Measurements from ENCODE around the gene PHPT1.
"Not testable (repeated sequence)": the region's sequence is repeated elsewhere in the genome, so short reads cannot be mapped to it uniquely, and the experiment has no call there.

The PHPT1 gene

DNA sequence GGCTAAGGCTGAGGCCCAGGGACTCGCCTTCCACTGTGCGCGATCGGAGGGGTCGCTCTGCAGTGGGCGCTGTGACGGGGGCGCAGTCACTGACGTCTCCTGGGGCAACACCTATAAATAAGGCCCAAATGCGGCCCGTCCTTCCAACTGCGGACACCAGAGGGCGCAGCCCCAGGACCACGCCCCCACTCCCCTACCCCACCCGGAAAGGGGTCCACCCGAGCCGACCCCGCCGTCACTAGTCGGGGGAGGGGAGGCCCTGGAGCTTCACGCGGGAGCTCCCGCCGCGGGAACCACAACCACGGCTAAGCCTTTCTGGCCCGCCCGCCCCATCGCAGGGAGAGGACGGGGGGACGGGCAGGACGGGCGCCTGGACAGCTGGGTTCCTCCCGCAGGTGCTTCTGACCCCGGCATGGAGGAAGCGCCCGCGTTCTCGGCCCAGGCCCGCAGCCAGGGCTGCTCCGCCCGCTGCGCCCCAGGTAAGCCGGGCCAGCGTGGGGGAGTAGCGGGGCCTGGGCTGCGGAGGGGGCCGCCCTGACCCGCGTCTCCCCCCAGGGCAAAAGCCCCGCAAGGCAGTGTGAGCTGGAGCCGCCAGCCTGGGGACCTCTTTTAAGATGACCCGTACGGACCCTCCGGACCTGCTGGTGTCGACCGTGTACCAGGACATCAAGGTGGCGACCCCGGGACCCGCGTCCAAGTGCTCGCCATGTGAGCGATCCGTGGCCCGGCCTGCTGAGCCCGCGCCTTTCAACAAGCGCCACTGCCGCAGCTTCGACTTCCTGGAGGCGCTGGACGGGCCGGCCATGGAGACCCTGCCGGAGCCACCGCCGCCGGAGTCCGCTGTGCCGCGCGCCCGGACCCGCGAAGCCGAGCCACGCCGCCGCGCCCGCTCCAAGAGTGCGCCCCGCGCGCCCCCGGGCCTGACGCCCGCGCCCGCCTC lies 5.1 kb upstream of the PHPT1 start:
- not testable (repeated sequence) for H3K4me3 Mint-ChIP-seq; H3K36me3 Mint-ChIP-seq (ENCODE audit: low read depth); H3K27ac Mint-ChIP-seq; H3K27me3 Mint-ChIP-seq (ENCODE audit: low read depth, poor library complexity); H3K9me3 Mint-ChIP-seq
- DNase-seq = peak; percentile 77
- TF ChIP-seq, protein P1, sequence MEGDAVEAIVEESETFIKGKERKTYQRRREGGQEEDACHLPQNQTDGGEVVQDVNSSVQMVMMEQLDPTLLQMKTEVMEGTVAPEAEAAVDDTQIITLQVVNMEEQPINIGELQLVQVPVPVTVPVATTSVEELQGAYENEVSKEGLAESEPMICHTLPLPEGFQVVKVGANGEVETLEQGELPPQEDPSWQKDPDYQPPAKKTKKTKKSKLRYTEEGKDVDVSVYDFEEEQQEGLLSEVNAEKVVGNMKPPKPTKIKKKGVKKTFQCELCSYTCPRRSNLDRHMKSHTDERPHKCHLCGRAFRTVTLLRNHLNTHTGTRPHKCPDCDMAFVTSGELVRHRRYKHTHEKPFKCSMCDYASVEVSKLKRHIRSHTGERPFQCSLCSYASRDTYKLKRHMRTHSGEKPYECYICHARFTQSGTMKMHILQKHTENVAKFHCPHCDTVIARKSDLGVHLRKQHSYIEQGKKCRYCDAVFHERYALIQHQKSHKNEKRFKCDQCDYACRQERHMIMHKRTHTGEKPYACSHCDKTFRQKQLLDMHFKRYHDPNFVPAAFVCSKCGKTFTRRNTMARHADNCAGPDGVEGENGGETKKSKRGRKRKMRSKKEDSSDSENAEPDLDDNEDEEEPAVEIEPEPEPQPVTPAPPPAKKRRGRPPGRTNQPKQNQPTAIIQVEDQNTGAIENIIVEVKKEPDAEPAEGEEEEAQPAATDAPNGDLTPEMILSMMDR (IDR thresholded peaks at IDR 0.05) = peak; percentile 55
- peaks cover 33% of the 10 kb centered on the region for H3K4me1 Mint-ChIP-seq

DNA sequence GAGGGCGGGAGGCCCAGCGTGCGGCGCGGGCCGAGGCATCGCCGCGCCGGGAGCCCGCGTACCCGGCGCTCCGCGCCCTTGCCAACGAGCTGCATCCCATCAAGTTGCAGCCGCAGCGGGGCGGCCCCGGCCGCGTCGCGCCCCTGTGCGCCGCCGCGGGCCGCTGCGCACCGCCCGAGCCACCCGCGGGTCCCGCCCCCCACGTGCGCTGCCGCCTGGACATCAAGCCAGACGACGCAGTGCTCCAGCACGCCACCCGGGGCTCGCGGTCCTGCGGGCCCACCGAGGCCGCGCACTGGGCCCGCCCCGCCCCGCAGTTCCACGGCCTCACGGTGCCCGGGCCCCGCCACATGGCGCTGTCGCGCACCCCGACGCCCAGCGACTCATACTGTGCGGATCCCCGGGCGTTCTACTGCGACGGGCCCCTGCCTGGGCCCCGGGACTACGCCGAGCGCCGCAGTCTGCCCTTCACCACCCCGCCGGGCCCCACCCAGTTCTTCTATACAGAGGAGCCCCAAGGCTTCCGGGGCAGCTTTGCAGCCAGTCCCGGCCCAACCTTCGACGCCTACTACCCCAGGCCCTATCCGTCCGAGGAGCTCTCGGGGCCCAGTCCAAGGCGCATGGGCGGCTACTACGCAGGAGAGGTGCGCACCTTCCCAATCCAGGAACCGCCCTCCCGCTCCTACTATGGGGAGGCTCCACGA lies 4.3 kb upstream of the PHPT1 start:
- Mint-ChIP-seq H3K36me3 (ENCODE audit: low read depth) (no peaks in the 10 kb centered on the region), H3K4me3 (no peak overlapping the region), H3K9me3 (no peaks in the 10 kb centered on the region), H3K4me1 (peaks cover 28% of the 10 kb centered on the region), H3K27ac (no peak overlapping the region), H3K27me3 (ENCODE audit: low read depth, poor library complexity) (peaks cover 9% of the 10 kb centered on the region)
- no peak for DNase-seq
- TF ChIP-seq, protein P1 (IDR thresholded peaks at IDR 0.05) = no peak

DNA sequence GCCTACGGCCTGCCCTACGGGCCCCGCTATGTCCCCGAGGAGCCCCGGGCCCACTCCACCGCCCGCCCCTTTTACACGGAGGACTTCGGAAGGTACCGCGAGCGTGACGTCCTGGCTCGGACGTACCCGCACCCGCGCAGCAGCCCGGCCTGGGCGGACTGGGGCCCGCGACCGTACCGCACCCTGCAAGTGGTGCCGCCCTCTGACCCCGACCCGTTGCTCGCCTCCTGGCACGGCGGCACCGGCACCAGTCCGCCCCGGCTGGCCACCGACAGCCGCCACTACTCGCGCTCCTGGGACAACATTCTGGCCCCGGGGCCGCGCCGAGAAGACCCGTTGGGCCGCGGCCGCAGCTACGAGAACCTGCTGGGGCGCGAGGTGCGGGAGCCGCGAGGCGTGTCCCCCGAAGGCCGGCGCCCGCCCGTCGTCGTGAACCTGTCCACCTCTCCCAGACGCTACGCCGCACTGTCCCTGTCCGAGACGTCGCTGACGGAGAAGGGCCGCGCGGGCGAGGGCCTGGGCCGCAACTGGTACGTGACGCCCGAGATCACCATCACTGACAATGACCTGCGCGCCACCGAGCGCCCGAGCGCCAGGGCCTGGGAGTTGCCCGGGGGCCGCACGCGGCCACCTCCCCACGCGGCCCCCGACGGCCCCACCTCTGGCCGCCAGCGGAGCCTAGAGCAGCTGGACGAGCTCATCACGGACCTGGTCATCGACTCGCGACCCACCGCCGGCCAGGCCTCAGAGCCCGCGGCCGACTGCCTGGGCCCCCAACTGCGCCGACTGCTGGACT lies 3.5 kb upstream of the PHPT1 start:
- H3K4me1 Mint-ChIP-seq = peaks cover 26% of the 10 kb centered on the region
- H3K36me3 Mint-ChIP-seq (ENCODE audit: low read depth) = no peaks in the 10 kb centered on the region
- peaks cover 9% of the 10 kb centered on the region for H3K27me3 Mint-ChIP-seq (ENCODE audit: low read depth, poor library complexity)
- TF ChIP-seq, protein P1 (IDR thresholded peaks at IDR 0.05) = no peak
- no peak overlapping the region for H3K27ac Mint-ChIP-seq
- no peak overlapping the region for H3K4me3 Mint-ChIP-seq
- no peaks in the 10 kb centered on the region for H3K9me3 Mint-ChIP-seq
- no peak for DNase-seq

DNA sequence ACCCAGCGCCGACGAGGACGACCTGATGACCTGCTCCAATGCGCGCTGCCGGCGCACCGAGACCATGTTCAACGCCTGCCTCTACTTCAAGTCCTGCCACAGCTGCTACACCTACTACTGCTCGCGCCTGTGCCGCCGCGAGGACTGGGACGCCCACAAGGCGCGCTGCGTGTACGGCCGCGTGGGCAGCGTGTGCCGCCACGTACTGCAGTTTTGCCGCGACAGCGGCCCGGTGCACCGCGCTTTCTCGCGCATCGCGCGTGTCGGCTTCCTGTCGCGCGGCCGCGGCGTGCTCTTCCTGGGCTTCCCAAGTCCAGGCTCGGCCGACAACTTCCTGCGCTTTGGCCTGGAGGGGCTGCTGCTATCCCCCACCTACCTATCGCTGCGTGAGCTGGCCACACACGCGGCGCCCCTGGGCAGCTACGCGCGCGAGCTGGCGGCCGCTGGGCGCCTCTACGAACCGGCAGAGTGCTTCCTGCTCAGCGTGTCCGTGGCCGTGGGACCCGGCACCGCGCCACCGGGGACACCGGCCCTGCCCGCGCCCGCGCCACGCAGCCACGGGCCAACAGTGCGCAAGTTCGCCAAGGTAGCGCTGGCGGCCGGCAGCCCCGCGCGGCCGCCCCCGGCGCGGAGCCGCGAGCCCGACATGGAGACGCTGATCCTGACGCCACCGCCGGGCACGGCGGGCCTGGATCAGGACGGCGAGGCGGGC lies 2.7 kb upstream of the PHPT1 start:
- Mint-ChIP-seq H3K4me1 (peaks cover 17% of the 10 kb centered on the region), H3K9me3 (no peaks in the 10 kb centered on the region), H3K4me3 (no peak overlapping the region), H3K27me3 (ENCODE audit: low read depth, poor library complexity) (peaks cover 9% of the 10 kb centered on the region), H3K36me3 (ENCODE audit: low read depth) (no peaks in the 10 kb centered on the region), H3K27ac (no peak overlapping the region)
- TF ChIP-seq, protein P1 (IDR thresholded peaks at IDR 0.05) = no peak
- DNase-seq = no peak

DNA sequence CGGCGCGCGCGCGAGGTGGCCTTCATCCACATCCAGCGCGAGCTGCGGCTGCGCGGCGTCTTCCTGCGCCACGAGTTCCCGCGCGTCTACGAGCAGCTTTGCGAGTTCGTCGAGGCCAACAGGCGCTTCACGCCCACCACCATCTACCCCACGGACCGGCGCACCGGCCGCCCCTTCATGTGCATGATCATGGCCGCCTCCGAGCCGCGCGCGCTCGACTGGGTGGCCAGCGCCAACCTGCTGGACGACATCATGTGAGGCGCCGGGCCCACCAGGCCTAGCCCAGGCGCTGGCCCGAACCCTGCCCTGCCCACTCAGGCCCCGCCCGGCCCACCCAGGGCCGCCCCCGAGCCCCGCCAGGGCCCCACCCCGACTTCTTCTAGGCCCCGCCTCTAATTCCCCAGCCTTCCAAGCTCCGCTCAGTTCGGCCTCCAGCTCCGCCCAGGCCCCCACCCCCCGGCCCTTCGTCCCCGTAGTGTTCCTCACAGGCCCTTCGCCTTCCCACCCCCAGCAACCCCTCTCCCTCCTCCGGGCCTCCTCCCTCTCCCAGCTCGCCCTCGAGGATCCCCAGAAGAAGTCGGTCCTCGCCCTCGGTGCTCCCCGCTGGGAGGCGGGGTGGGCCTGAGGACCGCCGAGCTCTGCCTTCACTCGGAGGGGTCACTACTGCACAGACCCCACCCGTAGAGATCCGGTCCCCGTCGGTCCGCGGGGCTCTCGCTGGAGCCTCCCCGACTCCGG lies 2.0 kb upstream of the PHPT1 start:
- Mint-ChIP-seq H3K27me3 (ENCODE audit: low read depth, poor library complexity) (peaks cover 9% of the 10 kb centered on the region), H3K36me3 (ENCODE audit: low read depth) (no peaks in the 10 kb centered on the region), H3K27ac (peak overlapping the region; percentile 42), H3K9me3 (no peaks in the 10 kb centered on the region), H3K4me3 (peak overlapping the region; percentile 94), H3K4me1 (peaks cover 11% of the 10 kb centered on the region)
- TF ChIP-seq, protein P1 (IDR thresholded peaks at IDR 0.05) = no peak
- peak; percentile 71 for DNase-seq

Data from nephron progenitor cell (in vitro differentiated cells).